ENCODE measurements around the gene MCU. TPM values are rescaled to one million over a fixed set of nuclear protein-coding genes. Genes with fewer than 3 reads are reported as not detected.
"Not testable (repeated sequence)": the region's sequence is repeated elsewhere in the genome, so short reads cannot be mapped to it uniquely, and the experiment has no call there.

MCU gene
- total RNA-seq, 3 donors from 2014 or later = 9.2 to 10.9 (median 9.7) TPM

- no peaks in the 10 kb centered on the region for H3K9me3 Mint-ChIP-seq
- H3K4me1 Mint-ChIP-seq (ENCODE audit: low read depth) = peaks cover 13% of the 10 kb centered on the region
- no peak for DNase-seq
- H3K4me3 Mint-ChIP-seq = no peak overlapping the region
- H3K36me3 Mint-ChIP-seq (ENCODE audit: insufficient read depth) = no peaks in the 10 kb centered on the region
- ATAC-seq = no peak
- no peaks in the 10 kb centered on the region for H3K27me3 Mint-ChIP-seq (ENCODE audit: low read depth)
Observed at GRCh38 chr10:72753760-72754231, 61.9 kb downstream of the MCU start.

- no peaks in the 10 kb centered on the region for H3K9me3 Mint-ChIP-seq
- H3K36me3 Mint-ChIP-seq (ENCODE audit: insufficient read depth) = peaks cover 2% of the 10 kb centered on the region
- DNase-seq = no peak
- peaks cover 13% of the 10 kb centered on the region for H3K4me1 Mint-ChIP-seq (ENCODE audit: low read depth)
- H3K27me3 Mint-ChIP-seq (ENCODE audit: low read depth) = no peaks in the 10 kb centered on the region
- no peak for ATAC-seq
- no peak overlapping the region for H3K4me3 Mint-ChIP-seq
Observed at GRCh38 chr10:72754275-72755032, 62.5 kb downstream of the MCU start.

GRCh38 chr10:72756674-72757385 lies 64.9 kb downstream of the MCU start:
- Mint-ChIP-seq H3K27me3 (ENCODE audit: low read depth) (no peaks in the 10 kb centered on the region), H3K4me1 (ENCODE audit: low read depth) (peaks cover 13% of the 10 kb centered on the region), H3K4me3 (no peak overlapping the region), H3K9me3 (no peaks in the 10 kb centered on the region), H3K36me3 (ENCODE audit: insufficient read depth) (peaks cover 2% of the 10 kb centered on the region)
- no peak for DNase-seq
- no peak for ATAC-seq

- no peaks in the 10 kb centered on the region for H3K27me3 Mint-ChIP-seq (ENCODE audit: low read depth)
- no peak for DNase-seq
- ATAC-seq = no peak
- H3K4me1 Mint-ChIP-seq (ENCODE audit: low read depth) = peaks cover 13% of the 10 kb centered on the region
- H3K4me3 Mint-ChIP-seq = no peak overlapping the region
- H3K36me3 Mint-ChIP-seq (ENCODE audit: insufficient read depth) = peaks cover 3% of the 10 kb centered on the region
- H3K9me3 Mint-ChIP-seq = no peaks in the 10 kb centered on the region
Observed at GRCh38 chr10:72757732-72758131, 65.8 kb downstream of the MCU start.

- H3K4me1 Mint-ChIP-seq (ENCODE audit: low read depth); H3K36me3 Mint-ChIP-seq (ENCODE audit: insufficient read depth); H3K27me3 Mint-ChIP-seq (ENCODE audit: low read depth); H3K9me3 Mint-ChIP-seq; H3K4me3 Mint-ChIP-seq; DNase-seq; ATAC-seq: not testable (repeated sequence)
Observed at GRCh38 chr10:72758930-72759329, 67.0 kb downstream of the MCU start.

GRCh38 chr10:72759584-72759983 lies 67.6 kb downstream of the MCU start:
- ATAC-seq (no peak), DNase-seq (no peak)
- Mint-ChIP-seq H3K9me3 (no peaks in the 10 kb centered on the region), H3K27me3 (ENCODE audit: low read depth) (no peaks in the 10 kb centered on the region), H3K36me3 (ENCODE audit: insufficient read depth) (peaks cover 14% of the 10 kb centered on the region), H3K4me3 (no peak overlapping the region), H3K4me1 (ENCODE audit: low read depth) (peaks cover 2% of the 10 kb centered on the region)

GRCh38 chr10:72761498-72761897 lies 69.6 kb downstream of the MCU start:
- H3K36me3 Mint-ChIP-seq (ENCODE audit: insufficient read depth) = peaks cover 16% of the 10 kb centered on the region
- H3K9me3 Mint-ChIP-seq = peaks cover 2% of the 10 kb centered on the region
- DNase-seq (no peak), ATAC-seq (no peak)
- H3K4me1 Mint-ChIP-seq (ENCODE audit: low read depth) = no peaks in the 10 kb centered on the region
- no peaks in the 10 kb centered on the region for H3K27me3 Mint-ChIP-seq (ENCODE audit: low read depth)
- H3K4me3 Mint-ChIP-seq = no peak overlapping the region

GRCh38 chr10:72762042-72762441 lies 70.1 kb downstream of the MCU start:
- no peak for DNase-seq
- Mint-ChIP-seq H3K27me3 (ENCODE audit: low read depth) (no peaks in the 10 kb centered on the region), H3K36me3 (ENCODE audit: insufficient read depth) (peaks cover 18% of the 10 kb centered on the region), H3K4me3 (no peak overlapping the region), H3K4me1 (ENCODE audit: low read depth) (no peaks in the 10 kb centered on the region), H3K9me3 (peaks cover 6% of the 10 kb centered on the region)
- no peak for ATAC-seq

- no peaks in the 10 kb centered on the region for H3K27me3 Mint-ChIP-seq (ENCODE audit: low read depth)
- no peak for DNase-seq
- ATAC-seq = no peak
- H3K4me1 Mint-ChIP-seq (ENCODE audit: low read depth) = no peaks in the 10 kb centered on the region
- H3K9me3 Mint-ChIP-seq = peaks cover 15% of the 10 kb centered on the region
- peaks cover 23% of the 10 kb centered on the region for H3K36me3 Mint-ChIP-seq (ENCODE audit: insufficient read depth)
- no peak overlapping the region for H3K4me3 Mint-ChIP-seq
Observed at GRCh38 chr10:72763201-72763600, 71.3 kb downstream of the MCU start.

GRCh38 chr10:72764151-72764550 lies 72.2 kb downstream of the MCU start:
- DNase-seq = no peak
- no peaks in the 10 kb centered on the region for H3K27me3 Mint-ChIP-seq (ENCODE audit: low read depth)
- H3K9me3 Mint-ChIP-seq = peaks cover 18% of the 10 kb centered on the region
- H3K4me1 Mint-ChIP-seq (ENCODE audit: low read depth) = no peaks in the 10 kb centered on the region
- H3K4me3 Mint-ChIP-seq = no peak overlapping the region
- ATAC-seq = no peak
- peaks cover 23% of the 10 kb centered on the region for H3K36me3 Mint-ChIP-seq (ENCODE audit: insufficient read depth)

GRCh38 chr10:72765051-72765745 lies 73.3 kb downstream of the MCU start:
- Mint-ChIP-seq H3K4me3 (no peak overlapping the region), H3K36me3 (ENCODE audit: insufficient read depth) (peaks cover 31% of the 10 kb centered on the region), H3K4me1 (ENCODE audit: low read depth) (no peaks in the 10 kb centered on the region), H3K9me3 (peaks cover 22% of the 10 kb centered on the region), H3K27me3 (ENCODE audit: low read depth) (no peaks in the 10 kb centered on the region)
- ATAC-seq = no peak
- no peak for DNase-seq

GRCh38 chr10:72771195-72771594 lies 79.3 kb downstream of the MCU start:
- DNase-seq; H3K4me3 Mint-ChIP-seq; H3K27me3 Mint-ChIP-seq (ENCODE audit: low read depth); ATAC-seq: not testable (repeated sequence)
- Mint-ChIP-seq H3K9me3 (peaks cover 64% of the 10 kb centered on the region), H3K36me3 (ENCODE audit: insufficient read depth) (peaks cover 31% of the 10 kb centered on the region), H3K4me1 (ENCODE audit: low read depth) (peaks cover 14% of the 10 kb centered on the region)

GRCh38 chr10:72772031-72772430 lies 80.1 kb downstream of the MCU start:
- H3K4me3 Mint-ChIP-seq = no peak overlapping the region
- H3K36me3 Mint-ChIP-seq (ENCODE audit: insufficient read depth) = peaks cover 27% of the 10 kb centered on the region
- peaks cover 63% of the 10 kb centered on the region for H3K9me3 Mint-ChIP-seq
- no peak for ATAC-seq
- peaks cover 14% of the 10 kb centered on the region for H3K4me1 Mint-ChIP-seq (ENCODE audit: low read depth)
- no peak for DNase-seq
- H3K27me3 Mint-ChIP-seq (ENCODE audit: low read depth) = no peaks in the 10 kb centered on the region

GRCh38 chr10:72779874-72780273 lies 87.9 kb downstream of the MCU start:
- H3K9me3 Mint-ChIP-seq = peaks cover 14% of the 10 kb centered on the region
- H3K4me1 Mint-ChIP-seq (ENCODE audit: low read depth) = peaks cover 4% of the 10 kb centered on the region
- H3K36me3 Mint-ChIP-seq (ENCODE audit: insufficient read depth) = no peaks in the 10 kb centered on the region
- ATAC-seq (no peak), DNase-seq (no peak)
- no peak overlapping the region for H3K4me3 Mint-ChIP-seq
- H3K27me3 Mint-ChIP-seq (ENCODE audit: low read depth) = no peaks in the 10 kb centered on the region

Measured in activated T-cell treated with anti-CD3 and anti-CD28 coated beads, Interleukin-2, amount 50 U/mL, for 4 hours (primary cell).